Stimulated activated CD4-positive, alpha-beta T cell treated with anti-CD3 and anti-CD28 coated beads, Interleukin-12 subunit alpha, Interleukin-12 subunit beta, amount 100 ng/mL, for 4 hours (primary cell): ENCODE results near the gene ANKRD11.
A peak's percentile ranks its signal among the peaks of the same experiment; 100 is the strongest.
"Not testable (repeated sequence)": the region's sequence is repeated elsewhere in the genome, so short reads cannot be mapped to it uniquely, and the experiment has no call there.

Experiments
- DNase-seq: peaks from one replicate; pipeline ENCODE4 v3.0.0-alpha.2; 2020

Gene ANKRD11

GRCh38 chr16:89248196-89248982, 242.0 kb downstream of the ANKRD11 start:
- DNase-seq = no peak

GRCh38 chr16:89247734-89248075, 242.7 kb downstream of the ANKRD11 start:
- not testable (repeated sequence) for DNase-seq

- DNase-seq = peak; percentile 98
Measured at GRCh38 chr16:89246903-89247733, 243.2 kb downstream of the ANKRD11 start.

DNA sequence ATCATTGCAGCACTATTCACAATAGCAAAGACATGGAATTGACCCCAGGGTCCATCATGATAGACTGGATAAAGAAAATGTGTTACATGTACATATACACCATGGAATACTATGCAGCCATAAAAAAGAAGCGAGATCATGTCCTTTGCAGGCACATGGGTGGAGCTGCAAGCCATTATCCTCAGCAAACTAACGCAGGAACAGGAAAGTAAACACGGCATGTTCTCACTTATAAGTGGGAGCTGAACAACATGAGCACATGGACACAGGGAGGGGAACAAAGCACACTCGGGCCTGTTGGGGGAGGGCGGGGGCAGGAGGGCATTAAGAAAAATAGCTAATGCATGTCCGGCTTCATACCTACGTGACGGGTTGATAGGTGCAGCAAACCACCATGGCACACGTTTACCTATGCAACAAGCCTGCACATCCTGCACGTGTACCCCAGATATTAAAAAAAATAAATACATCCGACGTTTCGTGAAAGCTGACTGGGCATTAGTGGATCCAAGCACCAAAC, 243.9 kb downstream of the ANKRD11 start:
- DNase-seq = no peak

- DNase-seq = no peak
Measured at GRCh38 chr16:89244754-89245153, 245.6 kb downstream of the ANKRD11 start.

GRCh38 chr16:89244264-89244663, 246.1 kb downstream of the ANKRD11 start:
- DNase-seq = not testable (repeated sequence)

- no peak for DNase-seq
Measured at GRCh38 chr16:89243664-89244063, 246.7 kb downstream of the ANKRD11 start.

DNA sequence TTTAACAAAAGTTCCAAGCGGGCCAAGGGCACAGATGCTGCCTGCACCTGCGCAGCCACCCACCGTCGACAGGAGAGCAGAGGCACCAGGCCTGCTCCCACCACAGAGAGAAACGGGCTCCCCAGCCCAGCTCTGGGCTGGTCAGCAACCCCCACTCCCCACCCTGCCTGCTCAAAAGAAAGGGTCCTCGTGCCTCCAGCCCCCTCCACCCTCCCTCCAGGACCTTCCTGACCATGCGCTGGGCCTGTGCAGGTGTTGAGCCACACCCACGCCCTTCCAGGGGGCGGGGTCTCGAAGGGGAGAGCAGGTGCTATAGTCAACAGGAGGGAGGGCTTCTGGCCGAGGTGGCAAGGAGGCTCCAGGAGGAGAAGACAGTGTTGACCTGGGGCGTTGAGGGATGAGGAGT, 247.6 kb downstream of the ANKRD11 start:
- DNase-seq = no peak

DNA sequence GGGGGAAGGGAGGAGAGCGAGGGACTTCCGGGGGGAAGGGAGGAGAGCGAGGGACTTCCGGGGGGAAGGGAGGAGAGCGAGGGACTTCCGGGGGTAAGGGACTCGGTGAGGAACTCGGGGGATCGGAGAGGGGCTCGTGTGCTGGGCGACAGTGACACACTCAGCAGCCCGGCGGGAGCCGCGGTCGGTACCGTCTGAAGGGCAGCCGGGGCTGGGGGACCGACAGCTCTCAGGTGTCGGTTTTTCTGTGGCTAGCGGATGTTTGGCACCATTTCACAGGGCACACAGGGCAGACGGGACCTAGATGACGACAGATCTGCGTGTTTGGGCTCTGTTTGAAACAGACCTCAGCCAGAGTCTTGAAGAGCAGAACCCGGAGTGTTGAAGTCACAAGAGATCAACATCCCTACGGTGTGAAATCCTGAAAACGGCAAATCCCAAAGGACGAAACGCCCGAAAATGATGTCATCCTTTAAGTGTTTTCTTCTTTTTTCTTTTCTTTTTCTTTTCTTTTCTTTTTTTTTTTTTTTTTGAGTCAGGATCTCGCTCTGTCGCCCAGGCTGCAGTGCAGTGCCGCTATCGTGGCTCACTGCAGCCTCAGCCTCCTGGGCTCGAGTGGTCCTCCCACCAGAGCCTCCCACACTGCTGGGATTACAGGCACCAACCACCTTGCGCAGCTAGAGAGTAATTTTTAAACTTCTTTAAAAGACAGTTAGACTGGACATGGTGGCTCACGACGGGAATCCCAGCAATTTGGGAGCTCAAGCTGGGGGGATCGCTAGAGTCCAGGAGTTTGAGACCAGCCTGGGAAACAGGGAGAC, 249.0 kb downstream of the ANKRD11 start:
- DNase-seq = peak; percentile 65

DNA sequence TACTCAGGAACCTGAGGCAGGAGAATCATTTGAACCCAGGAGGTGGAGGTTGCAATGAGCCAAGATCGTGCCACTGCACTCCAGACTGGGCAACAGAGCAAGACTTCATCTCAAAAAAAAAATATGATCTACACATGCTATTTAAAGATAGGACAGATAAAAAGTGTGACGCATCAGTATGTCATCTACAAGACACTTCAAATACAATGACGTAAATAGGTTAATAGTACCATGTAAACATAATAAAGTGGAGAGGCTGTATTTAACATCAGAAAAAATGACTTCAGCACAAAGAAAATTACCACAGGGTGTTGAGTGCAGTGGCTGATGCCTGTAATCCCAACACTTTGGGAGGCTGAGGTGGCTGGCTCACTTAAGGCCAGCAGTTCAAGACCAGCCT, 252.6 kb downstream of the ANKRD11 start:
- DNase-seq = no peak

- DNase-seq = no peak
Measured at GRCh38 chr16:89233678-89234490, 256.5 kb downstream of the ANKRD11 start.

- no peak for DNase-seq
Measured at GRCh38 chr16:89232107-89232506, 258.3 kb downstream of the ANKRD11 start.

DNA sequence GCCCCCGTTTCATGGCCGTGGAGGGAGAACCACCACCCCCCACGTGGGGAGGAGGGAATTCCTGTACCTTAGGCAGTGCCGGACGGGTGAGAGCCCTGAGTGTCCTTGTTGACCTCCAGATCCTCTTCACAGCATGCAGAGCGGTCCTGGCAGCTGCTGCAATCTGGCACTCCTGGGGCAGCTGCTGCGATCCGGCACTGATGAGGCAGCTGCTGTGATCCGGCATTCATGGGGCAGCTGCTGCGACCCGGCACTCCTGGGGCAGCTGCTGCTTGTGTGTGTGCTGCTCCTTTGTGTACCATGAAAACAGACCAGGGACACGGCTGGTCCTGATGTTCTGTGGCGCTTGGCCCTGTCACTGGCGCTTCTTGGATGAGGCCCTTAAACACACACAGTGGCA, 260.1 kb downstream of the ANKRD11 start:
- no peak for DNase-seq

GRCh38 chr16:89224665-89225064, 265.7 kb downstream of the ANKRD11 start:
- no peak for DNase-seq

DNA sequence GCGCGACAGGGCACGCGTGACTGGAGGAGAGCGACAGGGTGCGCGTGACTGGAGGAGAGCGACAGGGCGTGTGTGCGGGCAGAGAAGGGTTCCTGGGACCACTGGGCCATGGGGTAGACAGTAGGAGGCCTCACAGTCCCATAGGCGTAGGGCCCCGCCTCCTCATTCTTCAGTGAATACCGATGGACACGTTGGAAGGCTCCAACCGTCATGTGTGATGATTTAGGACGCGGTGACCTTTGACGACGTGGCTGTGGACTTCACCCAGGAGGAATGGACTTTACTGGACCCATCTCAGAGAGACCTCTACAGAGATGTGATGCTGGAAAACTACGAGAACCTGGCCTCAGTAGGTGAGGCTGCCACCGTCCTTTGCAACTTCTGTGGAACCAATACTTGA, 267.4 kb downstream of the ANKRD11 start:
- DNase-seq = no peak

DNA sequence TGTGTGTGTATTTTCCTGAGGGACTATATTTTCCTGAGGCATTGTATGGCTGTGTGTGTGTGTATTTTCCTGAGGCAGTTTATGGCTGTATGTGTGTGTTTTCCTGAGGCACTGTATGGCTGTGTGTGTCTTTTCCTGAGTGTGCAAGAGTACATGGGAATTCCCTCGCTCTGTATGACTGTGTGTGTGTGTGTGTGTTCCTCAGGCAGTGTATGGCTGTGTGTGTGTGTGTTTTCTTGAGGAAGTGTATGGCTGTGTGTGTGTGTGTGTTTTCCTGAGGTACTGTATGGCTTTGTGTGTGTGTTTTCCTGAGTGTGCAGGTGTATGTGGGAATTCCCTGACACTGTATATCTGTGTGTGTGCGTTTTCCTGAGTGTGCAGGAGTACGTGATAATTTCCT, 268.8 kb downstream of the ANKRD11 start:
- DNase-seq = no peak

GRCh38 chr16:89219365-89219764, 271.0 kb downstream of the ANKRD11 start:
- DNase-seq = no peak
